Measurements from ENCODE around the gene SLC23A2.

- TF ChIP-seq EP300 (IDR thresholded peaks at IDR 0.05) (no peak), CTCF (IDR thresholded peaks at IDR 0.05) (no peak), POLR2AphosphoS5 (IDR thresholded peaks at IDR 0.05) (no peak)
Observed at GRCh38 chr20:5041433-5041832, 40.1 kb upstream of the SLC23A2 start.

All from stomach (tissue), 4 donors.